ENCODE results near the gene FRMD5.

Gene FRMD5

DNA sequence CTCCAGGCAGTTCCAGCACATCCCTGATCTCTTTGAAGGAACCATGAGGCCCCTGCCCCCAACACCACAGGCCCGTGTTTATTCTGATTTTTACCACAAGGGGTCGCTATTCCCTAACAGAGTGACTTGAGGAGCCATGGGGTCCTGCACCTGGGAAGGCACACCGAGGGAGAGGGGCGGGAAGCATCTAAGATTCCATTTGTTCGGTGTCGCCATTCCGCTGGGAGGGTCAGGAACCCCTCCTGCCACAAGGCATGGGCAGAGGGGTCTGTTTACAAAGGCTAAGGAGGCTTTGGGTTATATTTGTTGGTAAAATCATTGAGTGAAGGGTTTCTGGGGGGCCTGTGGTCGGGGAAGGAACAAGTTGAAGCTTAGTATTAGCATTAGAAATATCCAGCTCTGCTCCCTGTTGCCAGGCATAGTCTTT lies 291.2 kb downstream of the FRMD5 start:
- no peak for TF ChIP-seq EZH2 (optimal IDR thresholded peaks at IDR 0.05; ENCODE audit: low read depth, low read length)
- peak; percentile 93 for TF ChIP-seq CTCF (IDR thresholded peaks at IDR 0.05; ENCODE audit: low read length)
- TF ChIP-seq EZH2phosphoT487 (IDR thresholded peaks at IDR 0.05; ENCODE audit: low read length) = no peak
- Histone ChIP-seq H3K79me2 (ENCODE audit: low read length) (no peaks in the 10 kb centered on the region), H3K9me2 (replicated peaks; ENCODE audit: insufficient read depth, low read length) (no peaks in the 10 kb centered on the region), H2AFZ (ENCODE audit: low read length) (peak overlapping the region; percentile 54; the same call in 1 of the 2 replicates), H3K27ac (ENCODE audit: low read length) (no peak overlapping the region), H4K20me1 (ENCODE audit: insufficient read depth, low read length) (no peaks in the 10 kb centered on the region), H3K9me3 (replicated peaks; ENCODE audit: insufficient read depth, low read length) (no peaks in the 10 kb centered on the region), H3K9ac (ENCODE audit: low read length) (no peak overlapping the region), H3F3A (ENCODE audit: insufficient read depth, low read length) (no peaks in the 10 kb centered on the region), H3K4me3 (ENCODE audit: low read length) (no peak overlapping the region; the same call in 1 of the 2 replicates), H3K36me3 (replicated peaks; ENCODE audit: insufficient read depth, low read length) (no peaks in the 10 kb centered on the region), H3K4me1 (ENCODE audit: low read length) (no peaks in the 10 kb centered on the region), H3K27me3 (replicated peaks; ENCODE audit: insufficient read depth, low read length) (no peaks in the 10 kb centered on the region), H3K4me2 (ENCODE audit: low read depth, low read length) (peak overlapping the region; percentile 55; the same call in 1 of the 2 replicates)
- peak; percentile 63 for DNase-seq

DNA sequence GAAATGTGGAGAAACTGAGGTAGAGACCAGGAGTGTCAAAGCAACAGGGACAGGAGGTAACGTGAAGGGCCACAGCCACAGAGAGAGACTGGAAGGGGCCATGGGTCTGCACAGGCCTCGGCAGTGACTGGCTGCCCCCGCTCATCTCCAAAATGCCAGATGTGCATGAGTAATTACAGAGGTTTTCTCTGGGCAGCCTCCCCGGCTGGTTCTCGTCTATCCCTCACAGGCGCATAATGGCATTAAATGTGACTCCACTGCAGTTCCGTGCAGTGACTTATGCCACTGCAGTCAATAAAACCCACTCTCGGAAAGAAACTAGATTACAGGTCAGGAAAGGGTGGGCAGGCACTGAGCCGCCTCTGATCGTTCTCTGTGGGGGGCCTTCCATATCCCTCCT lies 293.6 kb downstream of the FRMD5 start:
- Histone ChIP-seq H3K4me2 (ENCODE audit: low read depth, low read length) (no peak overlapping the region), H3K9ac (ENCODE audit: low read length) (no peak overlapping the region), H4K20me1 (ENCODE audit: insufficient read depth, low read length) (no peaks in the 10 kb centered on the region), H2AFZ (ENCODE audit: low read length) (no peak overlapping the region), H3K4me3 (ENCODE audit: low read length) (no peak overlapping the region), H3K9me3 (replicated peaks; ENCODE audit: insufficient read depth, low read length) (no peaks in the 10 kb centered on the region), H3F3A (ENCODE audit: insufficient read depth, low read length) (no peaks in the 10 kb centered on the region), H3K27me3 (replicated peaks; ENCODE audit: insufficient read depth, low read length) (no peaks in the 10 kb centered on the region), H3K27ac (ENCODE audit: low read length) (no peak overlapping the region), H3K36me3 (replicated peaks; ENCODE audit: insufficient read depth, low read length) (no peaks in the 10 kb centered on the region), H3K4me1 (ENCODE audit: low read length) (no peaks in the 10 kb centered on the region), H3K79me2 (ENCODE audit: low read length) (no peaks in the 10 kb centered on the region), H3K9me2 (replicated peaks; ENCODE audit: insufficient read depth, low read length) (no peaks in the 10 kb centered on the region)
- DNase-seq = no peak
- TF ChIP-seq EZH2phosphoT487 (IDR thresholded peaks at IDR 0.05; ENCODE audit: low read length) = no peak
- TF ChIP-seq EZH2 (optimal IDR thresholded peaks at IDR 0.05; ENCODE audit: low read depth, low read length) = no peak
- TF ChIP-seq CTCF (IDR thresholded peaks at IDR 0.05; ENCODE audit: low read length) = no peak

DNA sequence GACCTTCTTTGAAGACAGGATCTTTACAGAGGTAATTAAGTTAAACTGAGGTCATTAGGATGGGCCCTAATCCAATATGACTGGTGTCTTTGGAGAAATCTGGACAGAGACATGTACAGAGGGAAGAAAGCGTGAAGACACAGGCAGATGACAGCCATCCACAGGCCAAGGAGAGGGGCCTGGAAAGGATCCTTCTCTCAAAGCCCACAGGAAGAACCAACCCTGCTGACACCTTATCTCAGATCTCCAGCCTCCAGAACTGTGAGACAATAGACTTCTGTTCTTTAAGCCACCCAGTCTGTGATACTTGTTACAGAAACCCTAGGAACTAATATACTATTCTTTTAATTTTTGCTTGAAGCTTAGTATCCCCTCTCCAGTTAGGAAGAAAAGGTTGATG lies 294.1 kb downstream of the FRMD5 start:
- no peaks in the 10 kb centered on the region for H4K20me1 ChIP-seq (ENCODE audit: insufficient read depth, low read length)
- H3K4me3 ChIP-seq (ENCODE audit: low read length) = no peak overlapping the region
- no peaks in the 10 kb centered on the region for H3K27me3 ChIP-seq (replicated peaks; ENCODE audit: insufficient read depth, low read length)
- TF ChIP-seq EZH2phosphoT487 (IDR thresholded peaks at IDR 0.05; ENCODE audit: low read length) = no peak
- TF ChIP-seq EZH2 (optimal IDR thresholded peaks at IDR 0.05; ENCODE audit: low read depth, low read length) = no peak
- TF ChIP-seq CTCF (IDR thresholded peaks at IDR 0.05; ENCODE audit: low read length) = no peak
- no peaks in the 10 kb centered on the region for H3K9me3 ChIP-seq (replicated peaks; ENCODE audit: insufficient read depth, low read length)
- H3K4me1 ChIP-seq (ENCODE audit: low read length) = no peaks in the 10 kb centered on the region
- no peak overlapping the region for H3K4me2 ChIP-seq (ENCODE audit: low read depth, low read length)
- H3F3A ChIP-seq (ENCODE audit: insufficient read depth, low read length) = no peaks in the 10 kb centered on the region
- no peaks in the 10 kb centered on the region for H3K36me3 ChIP-seq (replicated peaks; ENCODE audit: insufficient read depth, low read length)
- no peak overlapping the region for H3K9ac ChIP-seq (ENCODE audit: low read length)
- no peak overlapping the region for H3K27ac ChIP-seq (ENCODE audit: low read length)
- no peak overlapping the region for H2AFZ ChIP-seq (ENCODE audit: low read length)
- no peaks in the 10 kb centered on the region for H3K79me2 ChIP-seq (ENCODE audit: low read length)
- H3K9me2 ChIP-seq (replicated peaks; ENCODE audit: insufficient read depth, low read length) = no peaks in the 10 kb centered on the region
- no peak for DNase-seq

Data from MM.1S (cell line).